Activated effector memory CD4-positive, alpha-beta T cell treated with Interleukin-2 at 50 U/mL for 16 hours (primary cell): ENCODE measurements around the gene TENM4.

Experiments used
- DNase-seq: peaks from one replicate; pipeline ENCODE4 v3.0.0-alpha.2; 2020

TENM4 gene

GRCh38 chr11:78825591-78826020, 615.2 kb downstream of the TENM4 start:
- DNase-seq, result no peak

- no peak for DNase-seq
These were observed 617.2 kb downstream of the TENM4 start for GRCh38 chr11:78823588-78823987.

- DNase-seq, result no peak
These were observed 617.9 kb downstream of the TENM4 start for GRCh38 chr11:78822931-78823423.

GRCh38 chr11:78821371-78822306, 619.2 kb downstream of the TENM4 start:
- DNase-seq, result no peak

- no peak for DNase-seq
These were observed 620.1 kb downstream of the TENM4 start for GRCh38 chr11:78820741-78821140.

GRCh38 chr11:78818201-78818600, 622.6 kb downstream of the TENM4 start:
- no peak for DNase-seq

- no peak for DNase-seq
These were observed 625.0 kb downstream of the TENM4 start for GRCh38 chr11:78815831-78816230.

GRCh38 chr11:78812513-78813293, 628.1 kb downstream of the TENM4 start:
- DNase-seq, result no peak

- no peak for DNase-seq
These were observed 630.2 kb downstream of the TENM4 start for GRCh38 chr11:78810559-78811009.

- DNase-seq, result no peak
These were observed 630.8 kb downstream of the TENM4 start for GRCh38 chr11:78809931-78810541.

GRCh38 chr11:78808923-78809322, 631.9 kb downstream of the TENM4 start:
- no peak for DNase-seq

GRCh38 chr11:78807351-78807750, 633.5 kb downstream of the TENM4 start:
- DNase-seq, result no peak

- DNase-seq, result no peak
These were observed 634.4 kb downstream of the TENM4 start for GRCh38 chr11:78806214-78807004.

GRCh38 chr11:78804991-78805390, 635.8 kb downstream of the TENM4 start:
- no peak for DNase-seq

- DNase-seq, result no peak
These were observed 636.8 kb downstream of the TENM4 start for GRCh38 chr11:78803995-78804394.

GRCh38 chr11:78802058-78802761, 638.6 kb downstream of the TENM4 start:
- DNase-seq, result no peak

GRCh38 chr11:78801161-78801884, 639.5 kb downstream of the TENM4 start:
- no peak for DNase-seq

- no peak for DNase-seq
These were observed 640.1 kb downstream of the TENM4 start for GRCh38 chr11:78800756-78801155.

GRCh38 chr11:78800096-78800690, 640.6 kb downstream of the TENM4 start:
- no peak for DNase-seq

GRCh38 chr11:78798663-78799062, 642.2 kb downstream of the TENM4 start:
- no peak for DNase-seq
